Body of pancreas (tissue), 4 donors: ENCODE measurements around the gene C21orf58.
"Not testable (repeated sequence)": the region's sequence is repeated elsewhere in the genome, so short reads cannot be mapped to it uniquely, and the experiment has no call there.

ENCODE experiments used
- CTCF ChIP-seq, 7 experiments: fragments of 450-650 bp in 4 of 7; fragments of 200-600 bp in 3 of 7; sonication (generic) in 3 of 7; IDR thresholded peaks; one replicate each; pipeline ENCODE4 v1.5.1; 2016 to 2019; ENCODE audit warnings: antibody characterized with exemption in 7 of 7
- POLR2A ChIP-seq, 3 donors: fragments of 450-650 bp; IDR thresholded peaks; one replicate each; pipeline ENCODE4 v1.6.1; 2016; ENCODE audit warnings: antibody characterized with exemption in 3 of 3, mild to moderate bottlenecking in 2 of 3

GRCh38 chr21:46372947-46373346 is 49.3 kb upstream of the C21orf58 start:
- not testable (repeated sequence) for TF ChIP-seq CTCF, POLR2A (IDR thresholded peaks at IDR 0.05)
